ENCODE data around the gene PDK1.
"Not testable (repeated sequence)": the region's sequence is repeated elsewhere in the genome, so short reads cannot be mapped to it uniquely, and the experiment has no call there.

Gene PDK1

DNA sequence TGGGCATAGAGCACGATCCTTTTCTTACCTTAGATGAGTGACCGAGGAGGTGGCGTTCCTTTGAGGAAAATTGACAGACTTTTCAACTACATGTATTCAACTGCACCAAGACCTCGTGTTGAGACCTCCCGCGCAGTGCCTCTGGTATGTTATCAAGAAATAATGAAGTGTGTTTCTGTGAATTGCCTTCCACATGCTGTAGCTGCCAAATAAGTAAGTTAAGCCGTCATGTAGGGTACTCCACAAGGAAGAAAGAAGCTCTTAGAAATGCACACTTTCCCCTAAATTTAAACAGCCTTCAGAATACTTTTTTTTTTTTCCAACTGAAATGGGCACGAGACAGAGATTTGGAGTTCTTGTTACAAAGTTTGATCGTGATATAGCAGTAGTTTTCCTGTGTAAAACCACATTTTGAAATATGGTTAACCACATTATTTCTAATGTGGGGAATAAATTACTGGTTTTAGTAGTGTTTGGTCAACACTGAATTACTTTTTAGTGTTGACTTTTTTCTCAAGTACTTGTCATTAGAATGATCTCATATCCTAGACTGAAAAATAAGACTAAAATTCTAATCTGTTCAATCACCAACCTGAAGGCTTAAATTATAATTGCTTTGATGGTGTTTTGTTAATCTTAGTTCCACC, 30.5 kb downstream of the PDK1 start:
- TF ChIP-seq SPI1 (IDR thresholded peaks at IDR 0.05; ENCODE audit: low read depth, low read length) (no peak), PAX5 (IDR thresholded peaks at IDR 0.05; ENCODE audit: insufficient read depth, low read length, severe bottlenecking) (no peak), TAF1 (IDR thresholded peaks at IDR 0.05; ENCODE audit: low read depth, low read length) (no peak)
- no peak for FAIRE-seq
- DNase-seq (ENCODE audit: insufficient read length, low spot score), result no peak

DNA sequence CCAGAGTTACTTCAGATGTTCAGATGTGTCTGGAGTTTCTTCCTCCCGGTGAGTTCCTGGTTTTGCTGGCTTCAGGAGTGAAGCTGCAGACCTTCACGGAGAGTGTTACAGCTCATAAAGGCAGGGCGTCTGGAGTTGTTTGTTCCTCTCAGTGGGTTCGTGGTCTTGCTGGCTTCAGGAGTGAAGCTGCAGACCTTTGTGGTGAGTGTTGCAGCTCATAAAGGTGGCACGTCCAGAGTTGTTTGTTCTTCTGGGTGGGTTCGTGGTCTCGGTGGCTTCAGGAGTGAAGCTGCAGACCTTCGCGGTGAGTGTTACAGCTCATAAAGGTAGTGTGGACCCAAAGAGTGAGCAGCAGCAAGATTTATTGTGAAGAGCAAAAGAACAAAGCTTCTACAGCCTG, 31.3 kb downstream of the PDK1 start:
- FAIRE-seq; DNase-seq (ENCODE audit: insufficient read length, low spot score): not testable (repeated sequence)

DNA sequence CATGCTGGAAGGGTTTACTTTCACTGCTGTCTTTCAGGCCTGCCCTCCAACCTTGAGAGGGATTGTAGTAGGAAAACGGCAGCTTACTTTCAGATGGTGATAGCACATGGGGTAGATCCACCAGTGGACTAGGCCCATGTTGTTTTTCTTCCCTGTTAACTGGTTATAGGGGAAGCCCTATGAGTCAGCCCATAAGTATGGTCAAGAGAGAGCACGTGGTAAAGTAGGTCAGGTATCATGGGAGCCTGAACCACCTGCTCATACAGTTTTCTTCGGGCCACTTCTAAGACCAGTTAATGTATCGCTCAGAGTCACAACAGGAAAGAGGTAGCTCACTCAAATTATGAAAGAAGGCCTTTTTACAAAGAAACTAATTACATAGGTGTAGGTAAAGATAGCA, 33.0 kb downstream of the PDK1 start:
- FAIRE-seq, result no peak
- no peak for DNase-seq (ENCODE audit: insufficient read length, low spot score)

DNA sequence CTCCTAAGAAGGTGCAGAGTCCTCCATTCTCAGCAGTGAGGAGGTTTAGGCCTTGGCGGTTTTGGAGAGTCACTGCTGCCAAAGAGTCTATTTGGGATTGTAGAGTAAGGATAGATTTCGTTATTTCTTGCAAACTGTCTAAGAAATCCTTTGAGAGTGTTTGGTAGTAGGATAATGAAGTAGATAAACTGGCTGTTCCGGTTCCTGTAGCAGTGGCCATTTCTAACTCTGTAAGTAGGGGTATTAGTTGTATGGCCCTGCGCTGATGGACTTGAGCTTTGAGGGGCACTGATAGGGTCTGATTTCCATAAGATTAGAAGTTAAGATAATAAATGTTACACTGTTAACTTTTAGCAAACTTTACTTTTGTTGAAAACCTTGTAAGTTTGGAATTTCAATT, 35.5 kb downstream of the PDK1 start:
- not testable (repeated sequence) for FAIRE-seq; DNase-seq (ENCODE audit: insufficient read length, low spot score)

More for the DNA sequence above, 33.0 kb downstream of the PDK1 start:
- no peak for TF ChIP-seq TAF1 (IDR thresholded peaks at IDR 0.05; ENCODE audit: low read depth, low read length)
- TF ChIP-seq POLR2A (IDR thresholded peaks at IDR 0.05; ENCODE audit: low read depth, low read length), result no peak
- TF ChIP-seq SPI1 (IDR thresholded peaks at IDR 0.05; ENCODE audit: low read depth, low read length), result no peak

DNA sequence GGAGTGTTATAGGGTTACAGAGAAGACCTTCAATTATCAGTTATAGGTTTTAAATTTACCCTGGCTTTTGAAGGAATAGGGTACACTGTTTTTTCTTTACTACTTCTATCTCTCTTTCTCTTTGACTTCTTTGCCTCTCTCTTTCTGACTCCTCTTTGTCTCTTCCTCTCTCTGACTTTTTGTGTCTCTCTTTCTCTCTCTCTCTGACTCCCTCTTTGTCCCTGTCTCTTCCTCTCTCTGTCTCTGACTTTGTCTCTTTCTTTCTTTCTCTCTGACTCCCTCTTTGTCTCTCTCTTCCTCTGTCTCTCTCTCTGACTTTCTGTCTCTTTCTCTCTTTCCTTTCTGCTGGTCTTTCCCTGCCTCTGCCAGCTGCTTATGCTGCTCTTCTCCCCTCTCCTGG, 36.3 kb downstream of the PDK1 start:
- FAIRE-seq; DNase-seq (ENCODE audit: insufficient read length, low spot score): not testable (repeated sequence)

DNA sequence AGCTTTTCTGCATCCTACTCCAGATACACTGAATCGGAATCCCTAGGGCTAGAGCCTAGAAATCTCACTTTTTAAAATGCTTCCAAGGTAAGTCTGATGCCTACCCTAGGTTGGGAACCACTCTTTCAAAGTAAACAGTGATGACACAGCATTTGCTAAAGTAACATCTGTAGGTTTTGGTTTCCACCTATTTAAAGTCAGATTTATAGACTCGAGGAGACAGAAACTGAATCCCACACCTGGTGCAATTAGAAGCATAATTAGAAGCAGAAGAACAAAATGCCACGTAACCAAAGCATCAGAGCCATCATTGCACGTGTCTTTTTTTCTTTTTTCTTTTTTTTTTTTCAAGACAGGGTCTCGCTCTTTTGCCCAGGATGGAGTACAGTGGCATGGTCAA, 40.9 kb downstream of the PDK1 start:
- DNase-seq (ENCODE audit: insufficient read length, low spot score), result no peak
- TF ChIP-seq PAX5 (IDR thresholded peaks at IDR 0.05; ENCODE audit: insufficient read depth, low read length, severe bottlenecking) (no peak), TAF1 (IDR thresholded peaks at IDR 0.05; ENCODE audit: low read depth, low read length) (no peak), SPI1 (IDR thresholded peaks at IDR 0.05; ENCODE audit: low read depth, low read length) (no peak), POLR2AphosphoS5 (IDR thresholded peaks at IDR 0.05; ENCODE audit: low read depth, low read length) (no peak), POLR2A (IDR thresholded peaks at IDR 0.05; ENCODE audit: low read depth, low read length) (no peak), POU2F2 (IDR thresholded peaks at IDR 0.05; ENCODE audit: low read depth, low read length) (no peak)
- no peak for FAIRE-seq

DNA sequence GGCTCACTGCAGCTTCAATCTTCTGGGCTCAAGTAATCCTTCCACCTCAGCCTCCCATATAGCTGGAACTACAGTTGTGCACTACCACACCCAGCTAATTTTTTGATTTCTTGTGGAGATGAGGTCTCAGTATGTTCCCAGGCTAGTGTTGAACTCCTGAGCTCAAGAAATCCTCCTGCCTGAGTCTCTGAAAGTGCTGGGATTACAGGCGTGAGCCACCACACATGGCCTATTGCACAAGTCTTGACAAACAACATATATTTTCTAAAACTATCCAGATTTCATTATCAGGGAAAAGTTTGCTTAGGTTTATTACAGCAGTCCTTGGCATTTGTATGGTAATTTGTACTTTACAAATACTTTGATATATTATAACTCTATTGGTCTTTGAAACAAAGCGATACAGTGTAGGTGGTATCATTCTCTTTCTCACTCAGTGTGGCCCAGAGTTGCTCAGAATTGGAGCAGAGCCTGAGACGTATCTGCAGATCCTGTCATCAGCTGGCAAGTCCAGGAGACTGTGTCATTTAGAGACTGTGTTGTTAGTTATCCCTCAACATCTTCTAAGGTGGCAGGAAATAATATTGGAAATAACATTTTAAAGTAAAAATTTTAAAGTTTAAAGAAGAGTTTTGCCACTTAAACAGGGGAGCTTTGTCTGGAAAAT, 41.4 kb downstream of the PDK1 start:
- TF ChIP-seq POU2F2 (IDR thresholded peaks at IDR 0.05; ENCODE audit: low read depth, low read length) (no peak), POLR2A (IDR thresholded peaks at IDR 0.05; ENCODE audit: low read depth, low read length) (no peak), TAF1 (IDR thresholded peaks at IDR 0.05; ENCODE audit: low read depth, low read length) (no peak), POLR2AphosphoS5 (IDR thresholded peaks at IDR 0.05; ENCODE audit: low read depth, low read length) (no peak), SPI1 (IDR thresholded peaks at IDR 0.05; ENCODE audit: low read depth, low read length) (no peak), PAX5 (IDR thresholded peaks at IDR 0.05; ENCODE audit: insufficient read depth, low read length, severe bottlenecking) (no peak)
- no peak for DNase-seq (ENCODE audit: insufficient read length, low spot score)
- no peak for FAIRE-seq

DNA sequence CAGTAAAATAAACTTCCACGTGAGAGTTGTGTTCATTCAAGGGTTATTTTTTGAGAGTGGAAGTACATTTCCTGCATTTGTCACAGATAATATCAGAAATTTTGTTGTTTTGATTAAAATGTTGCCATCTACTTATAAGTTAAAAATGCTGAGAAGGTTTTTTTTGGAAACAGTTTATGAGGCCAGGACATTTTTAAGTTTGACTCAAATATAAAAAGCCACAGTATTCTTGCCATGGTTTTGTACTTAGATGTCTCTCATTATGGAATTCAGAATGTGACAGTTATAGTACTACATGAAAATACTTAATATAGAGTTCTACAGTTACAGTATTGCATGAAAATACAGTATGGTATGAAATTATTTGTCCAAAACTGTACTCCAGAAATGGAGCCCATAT, 44.1 kb downstream of the PDK1 start:
- DNase-seq (ENCODE audit: insufficient read length, low spot score) (no peak), FAIRE-seq (no peak)
- TF ChIP-seq TAF1 (IDR thresholded peaks at IDR 0.05; ENCODE audit: low read depth, low read length), result no peak
- no peak for TF ChIP-seq POU2F2 (IDR thresholded peaks at IDR 0.05; ENCODE audit: low read depth, low read length)
- TF ChIP-seq POLR2AphosphoS5 (IDR thresholded peaks at IDR 0.05; ENCODE audit: low read depth, low read length), result no peak
- no peak for TF ChIP-seq SPI1 (IDR thresholded peaks at IDR 0.05; ENCODE audit: low read depth, low read length)
- no peak for TF ChIP-seq POLR2A (IDR thresholded peaks at IDR 0.05; ENCODE audit: low read depth, low read length)
- TF ChIP-seq PAX5 (IDR thresholded peaks at IDR 0.05; ENCODE audit: insufficient read depth, low read length, severe bottlenecking), result no peak

DNA sequence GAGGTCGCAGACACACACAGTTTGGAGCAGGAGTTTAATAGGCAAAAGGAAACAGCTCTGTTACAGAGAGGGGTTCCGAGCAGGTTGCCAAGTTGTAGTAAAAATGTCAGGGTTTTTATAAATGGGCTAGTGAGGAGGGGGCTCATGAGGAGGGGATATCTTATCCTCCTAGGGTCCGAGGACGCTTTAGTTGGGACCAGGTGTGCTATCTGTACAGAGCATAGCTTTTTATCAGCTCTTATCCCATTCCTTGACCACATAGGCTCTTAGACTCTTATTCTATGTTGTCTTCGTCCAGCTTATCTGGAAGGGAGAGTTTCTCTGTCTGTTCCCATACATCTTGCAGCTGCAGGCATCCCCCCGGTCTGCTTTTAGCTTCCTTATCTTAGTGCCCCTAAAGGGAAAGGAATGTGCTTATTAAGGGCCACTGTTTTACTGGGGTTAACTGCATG, 44.7 kb downstream of the PDK1 start:
- DNase-seq (ENCODE audit: insufficient read length, low spot score) (no peak), FAIRE-seq (no peak)
- TF ChIP-seq PAX5 (IDR thresholded peaks at IDR 0.05; ENCODE audit: insufficient read depth, low read length, severe bottlenecking) (no peak), TAF1 (IDR thresholded peaks at IDR 0.05; ENCODE audit: low read depth, low read length) (no peak), POLR2A (IDR thresholded peaks at IDR 0.05; ENCODE audit: low read depth, low read length) (no peak), POLR2AphosphoS5 (IDR thresholded peaks at IDR 0.05; ENCODE audit: low read depth, low read length) (no peak), POU2F2 (IDR thresholded peaks at IDR 0.05; ENCODE audit: low read depth, low read length) (no peak), SPI1 (IDR thresholded peaks at IDR 0.05; ENCODE audit: low read depth, low read length) (no peak)

DNA sequence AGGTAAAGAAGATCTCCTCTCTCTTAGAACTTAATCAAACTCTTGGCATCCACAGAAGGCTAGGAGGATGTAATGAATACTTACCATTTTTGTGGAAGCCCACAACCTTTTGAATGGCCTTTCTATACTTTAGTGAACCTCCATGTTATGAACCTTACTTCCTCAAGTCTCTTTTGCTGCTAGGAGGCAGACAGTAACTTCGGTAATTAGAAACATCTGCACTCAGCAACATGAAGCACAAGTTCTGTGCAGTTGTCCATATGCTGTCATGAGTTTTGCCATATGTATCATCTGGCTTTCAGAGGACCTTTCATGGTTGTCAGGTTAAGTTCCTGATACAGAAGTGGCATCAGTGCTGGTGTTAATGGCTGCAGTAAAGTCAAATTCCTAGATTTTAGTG, 50.4 kb downstream of the PDK1 start:
- no peak for TF ChIP-seq PAX5 (IDR thresholded peaks at IDR 0.05; ENCODE audit: insufficient read depth, low read length, severe bottlenecking)
- TF ChIP-seq POLR2A (IDR thresholded peaks at IDR 0.05; ENCODE audit: low read depth, low read length), result no peak
- no peak for TF ChIP-seq SPI1 (IDR thresholded peaks at IDR 0.05; ENCODE audit: low read depth, low read length)
- TF ChIP-seq TAF1 (IDR thresholded peaks at IDR 0.05; ENCODE audit: low read depth, low read length), result no peak
- TF ChIP-seq POLR2AphosphoS5 (IDR thresholded peaks at IDR 0.05; ENCODE audit: low read depth, low read length), result no peak
- no peak for TF ChIP-seq POU2F2 (IDR thresholded peaks at IDR 0.05; ENCODE audit: low read depth, low read length)
- DNase-seq (ENCODE audit: insufficient read length, low spot score) (no peak), FAIRE-seq (no peak)

DNA sequence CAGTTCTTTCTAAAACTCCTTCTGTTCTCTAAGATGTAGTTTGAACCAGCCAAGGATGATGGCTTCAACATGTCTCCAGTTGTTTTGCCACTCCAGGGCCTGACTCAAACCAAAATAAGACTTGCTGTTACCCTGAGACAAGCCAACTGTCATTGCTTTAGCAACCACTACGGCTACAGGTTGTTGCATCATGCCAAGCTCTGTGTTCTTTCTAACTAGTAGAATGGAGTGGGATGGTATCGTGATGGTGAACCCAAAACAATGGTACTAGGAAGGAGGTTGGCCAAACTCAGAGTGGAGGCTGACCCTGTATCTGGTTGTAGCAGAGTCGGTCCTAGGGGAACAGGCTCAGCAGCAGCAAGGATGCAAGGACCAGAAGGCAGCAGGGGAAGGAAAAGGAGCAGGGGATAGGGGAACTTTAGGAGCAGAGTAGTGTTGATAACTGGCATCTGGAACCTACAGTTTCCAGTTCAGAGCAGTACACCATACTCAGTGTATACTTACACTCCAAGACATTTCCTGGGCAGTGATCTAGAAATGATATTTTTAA, 51.6 kb downstream of the PDK1 start:
- TF ChIP-seq POU2F2 (IDR thresholded peaks at IDR 0.05; ENCODE audit: low read depth, low read length) (no peak), SPI1 (IDR thresholded peaks at IDR 0.05; ENCODE audit: low read depth, low read length) (no peak), POLR2A (IDR thresholded peaks at IDR 0.05; ENCODE audit: low read depth, low read length) (no peak), POLR2AphosphoS5 (IDR thresholded peaks at IDR 0.05; ENCODE audit: low read depth, low read length) (no peak), TAF1 (IDR thresholded peaks at IDR 0.05; ENCODE audit: low read depth, low read length) (no peak), PAX5 (IDR thresholded peaks at IDR 0.05; ENCODE audit: insufficient read depth, low read length, severe bottlenecking) (no peak)
- no peak for DNase-seq (ENCODE audit: insufficient read length, low spot score)
- no peak for FAIRE-seq

Measured in GM12891 (cell line).